Gastroesophageal sphincter (tissue), 3 donors: ENCODE results near the gene ITPK1.

Experiments used
- EP300 ChIP-seq: sonication (generic); formaldehyde crosslinking; IDR thresholded peaks from one replicate; pipeline ENCODE4 v1.6.1; 2017; ENCODE audit warnings: antibody characterized with exemption, mild to moderate bottlenecking
- POLR2A ChIP-seq, 2 donors: fragments of 450-650 bp; IDR thresholded peaks; one replicate each; pipeline ENCODE4 v1.6.1; 2017; ENCODE audit warnings: antibody characterized with exemption in 2 of 2, mild to moderate bottlenecking in 2 of 2, moderate library complexity in 1 of 2
- POLR2AphosphoS5 ChIP-seq: sonication (generic); formaldehyde crosslinking; IDR thresholded peaks from one replicate; pipeline ENCODE4 v1.6.1; 2017; ENCODE audit warnings: antibody characterized with exemption
- TF ChIP-seq, protein P1 (sequence below), 4 experiments: fragments of 200-600 bp in 2 of 4; fragments of 450-650 bp in 2 of 4; sonication (generic) in 1 of 4; IDR thresholded peaks; one replicate each; pipeline ENCODE4 v1.5.1; 2017 to 2019; ENCODE audit warnings: antibody characterized with exemption in 4 of 4, mild to moderate bottlenecking in 2 of 4, moderate library complexity in 2 of 4

GRCh38 chr14:93042968-93043940 lies 72.5 kb downstream of the ITPK1 start:
- TF ChIP-seq, protein P1, sequence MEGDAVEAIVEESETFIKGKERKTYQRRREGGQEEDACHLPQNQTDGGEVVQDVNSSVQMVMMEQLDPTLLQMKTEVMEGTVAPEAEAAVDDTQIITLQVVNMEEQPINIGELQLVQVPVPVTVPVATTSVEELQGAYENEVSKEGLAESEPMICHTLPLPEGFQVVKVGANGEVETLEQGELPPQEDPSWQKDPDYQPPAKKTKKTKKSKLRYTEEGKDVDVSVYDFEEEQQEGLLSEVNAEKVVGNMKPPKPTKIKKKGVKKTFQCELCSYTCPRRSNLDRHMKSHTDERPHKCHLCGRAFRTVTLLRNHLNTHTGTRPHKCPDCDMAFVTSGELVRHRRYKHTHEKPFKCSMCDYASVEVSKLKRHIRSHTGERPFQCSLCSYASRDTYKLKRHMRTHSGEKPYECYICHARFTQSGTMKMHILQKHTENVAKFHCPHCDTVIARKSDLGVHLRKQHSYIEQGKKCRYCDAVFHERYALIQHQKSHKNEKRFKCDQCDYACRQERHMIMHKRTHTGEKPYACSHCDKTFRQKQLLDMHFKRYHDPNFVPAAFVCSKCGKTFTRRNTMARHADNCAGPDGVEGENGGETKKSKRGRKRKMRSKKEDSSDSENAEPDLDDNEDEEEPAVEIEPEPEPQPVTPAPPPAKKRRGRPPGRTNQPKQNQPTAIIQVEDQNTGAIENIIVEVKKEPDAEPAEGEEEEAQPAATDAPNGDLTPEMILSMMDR (IDR thresholded peaks at IDR 0.05), result no peak
- TF ChIP-seq POLR2AphosphoS5 (peak; percentile 35), POLR2A (IDR thresholded peaks at IDR 0.05) (no peak), EP300 (no peak)
